MM.1S (cell line): ENCODE measurements around the gene STARD9.

Experiments used
- EZH2 ChIP-seq: fragments of 300-600 bp; sonication (generic); optimal IDR thresholded peaks from 2 replicates; pipeline ENCODE3; 2017; ENCODE audit warnings: low read depth, mild to moderate bottlenecking, antibody characterized with exemption, low read length, mixed read lengths
- EZH2phosphoT487 ChIP-seq: fragments of 300-600 bp; sonication (generic); IDR thresholded peaks from 2 replicates; pipeline ENCODE4 v1.6.1; 2018; ENCODE audit warnings: antibody characterized with exemption, low read length
- TF ChIP-seq, protein P1 (sequence below): fragments of 300-600 bp; sonication (generic); IDR thresholded peaks from 2 replicates; pipeline ENCODE4 v1.5.1; 2016; ENCODE audit warnings: antibody characterized with exemption, low read length, mixed read lengths

DNA sequence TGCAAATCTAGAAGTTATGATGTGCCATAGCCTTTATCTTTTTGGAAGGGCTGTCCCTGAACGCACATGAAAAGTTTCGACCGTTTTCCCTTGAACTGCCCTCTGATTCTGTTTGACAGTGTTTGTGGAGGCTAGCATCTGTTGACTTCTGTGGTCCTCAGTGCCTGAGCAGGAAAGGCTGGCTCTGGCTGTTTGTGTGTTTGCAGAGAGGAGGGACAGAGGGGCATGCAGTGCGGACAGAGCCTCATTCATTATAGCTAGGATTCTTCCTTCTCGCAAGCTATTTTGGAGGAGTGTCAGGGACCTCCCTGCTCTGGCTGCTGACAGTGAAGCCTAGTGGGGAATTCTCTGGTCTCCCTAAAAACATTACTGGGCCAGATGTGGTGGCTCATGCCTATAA is 97.0 kb downstream of the STARD9 start:
- TF ChIP-seq, protein P1, sequence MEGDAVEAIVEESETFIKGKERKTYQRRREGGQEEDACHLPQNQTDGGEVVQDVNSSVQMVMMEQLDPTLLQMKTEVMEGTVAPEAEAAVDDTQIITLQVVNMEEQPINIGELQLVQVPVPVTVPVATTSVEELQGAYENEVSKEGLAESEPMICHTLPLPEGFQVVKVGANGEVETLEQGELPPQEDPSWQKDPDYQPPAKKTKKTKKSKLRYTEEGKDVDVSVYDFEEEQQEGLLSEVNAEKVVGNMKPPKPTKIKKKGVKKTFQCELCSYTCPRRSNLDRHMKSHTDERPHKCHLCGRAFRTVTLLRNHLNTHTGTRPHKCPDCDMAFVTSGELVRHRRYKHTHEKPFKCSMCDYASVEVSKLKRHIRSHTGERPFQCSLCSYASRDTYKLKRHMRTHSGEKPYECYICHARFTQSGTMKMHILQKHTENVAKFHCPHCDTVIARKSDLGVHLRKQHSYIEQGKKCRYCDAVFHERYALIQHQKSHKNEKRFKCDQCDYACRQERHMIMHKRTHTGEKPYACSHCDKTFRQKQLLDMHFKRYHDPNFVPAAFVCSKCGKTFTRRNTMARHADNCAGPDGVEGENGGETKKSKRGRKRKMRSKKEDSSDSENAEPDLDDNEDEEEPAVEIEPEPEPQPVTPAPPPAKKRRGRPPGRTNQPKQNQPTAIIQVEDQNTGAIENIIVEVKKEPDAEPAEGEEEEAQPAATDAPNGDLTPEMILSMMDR: no peak
- no peak for TF ChIP-seq EZH2phosphoT487
- TF ChIP-seq EZH2: no peak
